PFSK-1 (cell line): ENCODE measurements around the gene LRRC40.

Experiments
- FOXP2 ChIP-seq: optimal IDR thresholded peaks from 2 replicates; pipeline ENCODE3; 2011; ENCODE audit warnings: borderline replicate concordance, control low read depth, inconsistent platforms; ENCODE audit not compliant: insufficient read depth; ENCODE audit errors: extremely low read length, extremely low read depth
- POLR2AphosphoS5 ChIP-seq: IDR thresholded peaks from 2 replicates; pipeline ENCODE4 v1.6.1; 2012; ENCODE audit warnings: low read depth, mild to moderate bottlenecking, control low read depth, low read length, moderate library complexity
- REST ChIP-seq, 2 experiments: IDR thresholded peaks; 2 replicates each; pipeline versions ENCODE4 v1.6.1 to v1.8.0; 2011 to 2012; ENCODE audit warnings: low read depth in 2 of 2, low read length in 2 of 2, control low read depth in 1 of 2, inconsistent platforms in 1 of 2, mild to moderate bottlenecking in 1 of 2, moderate library complexity in 1 of 2; ENCODE audit not compliant: insufficient read depth in 1 of 2
- SIN3A ChIP-seq: IDR thresholded peaks from 2 replicates; pipeline ENCODE4 v1.6.1; 2012; ENCODE audit warnings: mild to moderate bottlenecking, low read length, moderate library complexity, borderline replicate concordance; ENCODE audit not compliant: insufficient read depth
- TAF1 ChIP-seq: IDR thresholded peaks from 2 replicates; pipeline ENCODE4 v1.6.1; 2012; ENCODE audit warnings: low read length, control low read depth, borderline replicate concordance; ENCODE audit not compliant: insufficient read depth

The LRRC40 gene

GRCh38 chr1:70239940-70240339 lies 34.6 kb upstream of the LRRC40 start:
- TF ChIP-seq SIN3A (no peak), TAF1 (no peak), POLR2AphosphoS5 (no peak), REST (IDR thresholded peaks at IDR 0.05; ENCODE audit: insufficient read depth in 1 of 2, low read depth in 2 of 2, low read length in 2 of 2) (no peak), FOXP2 (no peak)

- TF ChIP-seq SIN3A (no peak), TAF1 (no peak), POLR2AphosphoS5 (no peak), REST (IDR thresholded peaks at IDR 0.05; ENCODE audit: insufficient read depth in 1 of 2, low read depth in 2 of 2, low read length in 2 of 2) (no peak), FOXP2 (no peak)
These were observed 29.4 kb upstream of the LRRC40 start for GRCh38 chr1:70234733-70235132.

DNA sequence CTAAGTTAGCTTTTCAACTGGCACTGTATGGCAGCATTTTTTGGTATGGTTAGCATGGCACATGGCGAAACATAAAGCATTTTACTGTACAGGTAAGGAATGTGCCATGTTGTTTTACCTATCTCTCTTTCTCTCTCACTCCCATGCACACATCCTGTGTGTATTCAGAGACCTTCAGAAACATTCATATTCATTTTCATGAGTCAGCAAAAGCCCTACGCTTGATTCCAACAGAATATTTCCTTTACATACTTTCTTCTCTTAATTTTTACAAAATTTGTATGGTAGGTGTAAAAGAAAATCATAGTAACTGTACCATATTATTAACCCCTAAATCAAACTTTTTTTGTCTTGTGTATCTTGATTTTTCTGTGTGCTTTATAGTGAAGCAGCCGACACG lies 26.1 kb upstream of the LRRC40 start:
- TF ChIP-seq REST (IDR thresholded peaks at IDR 0.05; ENCODE audit: insufficient read depth in 1 of 2, low read depth in 2 of 2, low read length in 2 of 2) (no peak), SIN3A (no peak), FOXP2 (no peak), TAF1 (no peak), POLR2AphosphoS5 (no peak)

DNA sequence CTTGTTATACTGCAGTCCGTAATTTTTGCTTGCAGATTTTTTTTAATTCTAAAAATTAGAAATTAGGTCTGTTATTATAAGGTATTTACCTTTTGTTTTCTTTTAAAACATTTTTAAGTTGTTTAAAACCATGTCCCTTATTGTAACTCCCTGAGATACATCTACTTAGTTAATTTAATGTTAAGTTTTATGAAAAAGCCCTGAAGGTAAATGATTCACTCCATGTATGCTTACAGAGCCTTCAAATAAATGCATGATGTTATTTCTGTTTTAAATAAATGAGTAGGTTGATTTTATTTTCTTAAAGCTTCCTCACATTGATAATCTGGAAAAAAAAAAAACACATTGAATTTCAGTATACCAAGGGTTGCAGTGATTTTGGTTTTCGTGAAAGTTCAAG lies 23.3 kb upstream of the LRRC40 start:
- no peak for TF ChIP-seq TAF1
- TF ChIP-seq FOXP2: no peak
- no peak for TF ChIP-seq SIN3A
- TF ChIP-seq REST (IDR thresholded peaks at IDR 0.05; ENCODE audit: insufficient read depth in 1 of 2, low read depth in 2 of 2, low read length in 2 of 2): no peak
- TF ChIP-seq POLR2AphosphoS5: no peak

GRCh38 chr1:70227439-70227838 lies 22.1 kb upstream of the LRRC40 start:
- no peak for TF ChIP-seq REST (IDR thresholded peaks at IDR 0.05; ENCODE audit: insufficient read depth in 1 of 2, low read depth in 2 of 2, low read length in 2 of 2)
- TF ChIP-seq FOXP2: no peak
- no peak for TF ChIP-seq TAF1
- no peak for TF ChIP-seq SIN3A
- TF ChIP-seq POLR2AphosphoS5: no peak
